Measurements from ENCODE around the gene TBX1. TPM values are rescaled to one million over a fixed set of nuclear protein-coding genes. Genes with fewer than 3 reads are reported as not detected.

The TBX1 gene
- total RNA-seq, 1 donor from 2014 or later, result 6.8 TPM

DNA sequence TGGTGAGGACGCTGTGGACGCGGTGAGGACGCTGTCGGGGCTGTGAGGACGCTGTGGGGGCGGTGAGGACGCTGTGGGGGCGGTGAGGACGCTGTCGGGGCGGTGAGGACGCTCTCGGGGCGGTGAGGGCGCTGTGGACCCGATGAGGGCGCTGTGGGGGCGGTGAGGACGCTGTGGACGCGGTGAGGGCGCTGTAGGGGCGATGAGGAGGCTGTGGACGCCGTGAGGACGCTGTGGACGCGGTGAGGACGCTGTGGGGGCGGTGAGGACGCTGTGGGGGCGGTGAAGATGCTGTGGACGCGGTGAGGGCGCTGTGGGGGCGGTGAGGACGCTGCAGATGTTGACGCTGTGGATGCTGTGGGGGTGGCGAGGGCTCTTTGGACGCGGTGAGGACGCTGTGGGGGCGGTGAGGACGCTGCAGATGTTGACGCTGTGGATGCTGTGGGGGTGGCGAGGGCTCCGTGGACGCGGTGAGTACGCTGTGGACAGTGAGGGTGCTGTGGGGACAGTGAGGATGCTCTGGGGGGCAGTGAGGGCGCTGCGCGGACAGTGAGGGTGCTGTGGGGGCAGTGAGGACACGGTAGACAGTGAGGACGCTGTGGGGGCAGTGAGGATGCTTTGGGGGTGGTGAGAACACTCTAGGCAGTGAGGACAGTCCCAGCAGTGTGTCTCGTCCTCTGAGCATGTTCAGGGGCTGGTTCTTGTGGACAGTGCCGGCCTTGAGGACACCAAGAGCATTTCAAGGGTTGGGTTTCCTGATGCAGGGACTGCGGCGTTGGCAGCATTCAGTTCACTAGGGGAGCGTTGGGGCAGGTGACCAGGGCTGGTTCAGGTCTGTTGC lies 33.0 kb upstream of the TBX1 start:
- peaks cover 2% of the 10 kb centered on the region for H3K9me3 Mint-ChIP-seq (ENCODE audit: unreplicated experiment)
- Histone ChIP-seq H3K4me3 (ENCODE audit: insufficient read depth, low read depth, low read length) (no peak overlapping the region), H2AFZ (ENCODE audit: low read depth, low read length) (no peak overlapping the region), H3K9me3 (ENCODE audit: insufficient read depth, low read depth, low read length) (no peaks in the 10 kb centered on the region), H3K36me3 (ENCODE audit: insufficient read depth, low read length) (no peaks in the 10 kb centered on the region), H3K79me2 (ENCODE audit: insufficient read depth, low read length) (no peaks in the 10 kb centered on the region), H3K9ac (ENCODE audit: low read length) (no peak overlapping the region), H3K27ac (ENCODE audit: low read depth, low read length) (no peak overlapping the region), H3K4me1 (ENCODE audit: insufficient read depth, low read length) (peaks cover 5% of the 10 kb centered on the region), H3K4me2 (ENCODE audit: low read length) (no peak overlapping the region), H4K20me1 (ENCODE audit: insufficient read depth, low read length) (peaks cover 16% of the 10 kb centered on the region), H3K27me3 (ENCODE audit: insufficient read depth, low read length) (peaks cover 3% of the 10 kb centered on the region)
- TF ChIP-seq, protein P1, sequence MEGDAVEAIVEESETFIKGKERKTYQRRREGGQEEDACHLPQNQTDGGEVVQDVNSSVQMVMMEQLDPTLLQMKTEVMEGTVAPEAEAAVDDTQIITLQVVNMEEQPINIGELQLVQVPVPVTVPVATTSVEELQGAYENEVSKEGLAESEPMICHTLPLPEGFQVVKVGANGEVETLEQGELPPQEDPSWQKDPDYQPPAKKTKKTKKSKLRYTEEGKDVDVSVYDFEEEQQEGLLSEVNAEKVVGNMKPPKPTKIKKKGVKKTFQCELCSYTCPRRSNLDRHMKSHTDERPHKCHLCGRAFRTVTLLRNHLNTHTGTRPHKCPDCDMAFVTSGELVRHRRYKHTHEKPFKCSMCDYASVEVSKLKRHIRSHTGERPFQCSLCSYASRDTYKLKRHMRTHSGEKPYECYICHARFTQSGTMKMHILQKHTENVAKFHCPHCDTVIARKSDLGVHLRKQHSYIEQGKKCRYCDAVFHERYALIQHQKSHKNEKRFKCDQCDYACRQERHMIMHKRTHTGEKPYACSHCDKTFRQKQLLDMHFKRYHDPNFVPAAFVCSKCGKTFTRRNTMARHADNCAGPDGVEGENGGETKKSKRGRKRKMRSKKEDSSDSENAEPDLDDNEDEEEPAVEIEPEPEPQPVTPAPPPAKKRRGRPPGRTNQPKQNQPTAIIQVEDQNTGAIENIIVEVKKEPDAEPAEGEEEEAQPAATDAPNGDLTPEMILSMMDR (IDR thresholded peaks at IDR 0.05; ENCODE audit: insufficient read depth, low read depth, low read length), result no peak
- TF ChIP-seq EZH2 (IDR thresholded peaks at IDR 0.05; ENCODE audit: insufficient read depth, low read length), result no peak
- no peak for DNase-seq (ENCODE audit: low read depth)
- no peaks in the 10 kb centered on the region for H3K4me1 Mint-ChIP-seq (ENCODE audit: low read depth, unreplicated experiment)
- no peak for FAIRE-seq
- H3K27ac Mint-ChIP-seq (ENCODE audit: unreplicated experiment), result no peak overlapping the region
- no peaks in the 10 kb centered on the region for H3K36me3 Mint-ChIP-seq (ENCODE audit: low read depth, unreplicated experiment)
- no peak overlapping the region for H3K4me3 Mint-ChIP-seq (ENCODE audit: unreplicated experiment)
- H3K27me3 Mint-ChIP-seq (ENCODE audit: low read depth, unreplicated experiment), result peaks cover 39% of the 10 kb centered on the region

DNA sequence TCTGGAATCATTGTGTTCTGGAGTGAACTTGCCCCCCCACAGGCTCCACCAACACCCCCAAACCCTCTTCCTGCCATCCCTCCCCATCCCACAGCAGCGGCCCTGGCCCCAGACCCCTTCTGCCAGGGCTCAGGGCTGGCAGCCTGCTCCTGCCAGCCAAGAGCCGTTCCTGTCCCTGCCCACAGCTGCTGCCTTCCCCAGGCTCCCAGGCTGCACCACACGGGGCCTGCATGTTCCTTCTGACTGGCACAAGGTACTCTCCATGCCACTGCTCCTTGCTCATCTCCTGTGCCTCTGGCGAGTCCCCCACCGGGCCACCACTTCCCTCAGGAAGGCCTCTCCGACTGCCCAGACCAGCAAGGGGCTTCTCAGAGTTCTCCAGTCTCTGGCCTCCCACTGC lies 32.3 kb upstream of the TBX1 start:
- DNase-seq (ENCODE audit: low read depth), result no peak
- Mint-ChIP-seq H3K27me3 (ENCODE audit: low read depth, unreplicated experiment) (peaks cover 43% of the 10 kb centered on the region), H3K9me3 (ENCODE audit: unreplicated experiment) (peaks cover 2% of the 10 kb centered on the region), H3K27ac (ENCODE audit: unreplicated experiment) (no peak overlapping the region), H3K36me3 (ENCODE audit: low read depth, unreplicated experiment) (no peaks in the 10 kb centered on the region), H3K4me1 (ENCODE audit: low read depth, unreplicated experiment) (no peaks in the 10 kb centered on the region), H3K4me3 (ENCODE audit: unreplicated experiment) (no peak overlapping the region)
- Histone ChIP-seq H3K4me1 (ENCODE audit: insufficient read depth, low read length) (peaks cover 2% of the 10 kb centered on the region), H3K9ac (ENCODE audit: low read length) (no peak overlapping the region), H3K27me3 (ENCODE audit: insufficient read depth, low read length) (peaks cover 3% of the 10 kb centered on the region), H4K20me1 (ENCODE audit: insufficient read depth, low read length) (peaks cover 9% of the 10 kb centered on the region), H3K9me3 (ENCODE audit: insufficient read depth, low read depth, low read length) (no peaks in the 10 kb centered on the region), H3K79me2 (ENCODE audit: insufficient read depth, low read length) (no peaks in the 10 kb centered on the region), H3K27ac (ENCODE audit: low read depth, low read length) (no peak overlapping the region), H3K4me2 (ENCODE audit: low read length) (no peak overlapping the region), H3K4me3 (ENCODE audit: insufficient read depth, low read depth, low read length) (no peak overlapping the region), H3K36me3 (ENCODE audit: insufficient read depth, low read length) (no peaks in the 10 kb centered on the region), H2AFZ (ENCODE audit: low read depth, low read length) (no peak overlapping the region)
- FAIRE-seq, result no peak
- TF ChIP-seq, protein P1 (IDR thresholded peaks at IDR 0.05; ENCODE audit: insufficient read depth, low read depth, low read length), result no peak
- no peak for TF ChIP-seq EZH2 (IDR thresholded peaks at IDR 0.05; ENCODE audit: insufficient read depth, low read length)

DNA sequence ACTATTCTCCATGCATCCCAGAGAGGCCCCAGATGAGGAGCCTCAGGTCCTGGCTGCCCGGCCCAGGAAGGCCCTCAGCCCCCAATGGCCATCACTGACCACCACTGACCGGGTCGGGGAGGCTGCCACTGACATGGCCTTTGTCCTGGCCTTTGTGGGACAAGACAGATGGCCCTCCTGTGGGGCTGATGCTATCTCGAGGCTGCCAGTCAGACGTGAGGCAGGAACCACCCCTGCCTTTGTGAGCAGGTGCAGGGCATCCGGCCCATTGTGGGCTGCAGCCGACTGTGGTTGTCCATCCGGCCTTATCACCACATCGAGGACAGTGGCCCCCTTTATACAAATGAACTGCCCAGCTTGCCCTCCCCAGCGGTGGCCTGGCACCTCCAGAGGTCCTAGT lies 31.7 kb upstream of the TBX1 start:
- H3K4me1 ChIP-seq (ENCODE audit: insufficient read depth, low read length), result no peaks in the 10 kb centered on the region
- Mint-ChIP-seq H3K4me1 (ENCODE audit: low read depth, unreplicated experiment) (no peaks in the 10 kb centered on the region), H3K27me3 (ENCODE audit: low read depth, unreplicated experiment) (peaks cover 49% of the 10 kb centered on the region), H3K9me3 (ENCODE audit: unreplicated experiment) (peaks cover 2% of the 10 kb centered on the region), H3K36me3 (ENCODE audit: low read depth, unreplicated experiment) (no peaks in the 10 kb centered on the region), H3K4me3 (ENCODE audit: unreplicated experiment) (no peak overlapping the region), H3K27ac (ENCODE audit: unreplicated experiment) (no peak overlapping the region)
- DNase-seq (ENCODE audit: low read depth), result no peak
- no peak for TF ChIP-seq EZH2 (IDR thresholded peaks at IDR 0.05; ENCODE audit: insufficient read depth, low read length)
- TF ChIP-seq, protein P1 (IDR thresholded peaks at IDR 0.05; ENCODE audit: insufficient read depth, low read depth, low read length), result no peak
- H3K4me3 ChIP-seq (ENCODE audit: insufficient read depth, low read depth, low read length), result no peak overlapping the region
- no peak overlapping the region for H2AFZ ChIP-seq (ENCODE audit: low read depth, low read length)
- peaks cover 8% of the 10 kb centered on the region for H4K20me1 ChIP-seq (ENCODE audit: insufficient read depth, low read length)
- H3K4me2 ChIP-seq (ENCODE audit: low read length), result no peak overlapping the region
- H3K27ac ChIP-seq (ENCODE audit: low read depth, low read length), result no peak overlapping the region
- no peaks in the 10 kb centered on the region for H3K79me2 ChIP-seq (ENCODE audit: insufficient read depth, low read length)
- FAIRE-seq, result no peak
- H3K9me3 ChIP-seq (ENCODE audit: insufficient read depth, low read depth, low read length), result no peaks in the 10 kb centered on the region
- no peaks in the 10 kb centered on the region for H3K36me3 ChIP-seq (ENCODE audit: insufficient read depth, low read length)
- H3K27me3 ChIP-seq (ENCODE audit: insufficient read depth, low read length), result peaks cover 3% of the 10 kb centered on the region
- H3K9ac ChIP-seq (ENCODE audit: low read length), result no peak overlapping the region

All from astrocyte (in vitro differentiated cells and primary cell).